H1 (cell line): ENCODE measurements around the gene ARHGAP22. TPM values are rescaled to one million over a fixed set of nuclear protein-coding genes. Genes with fewer than 3 reads are reported as not detected.

Source experiments
- BACH1 ChIP-seq: IDR thresholded peaks from 2 replicates; pipeline ENCODE4 v1.6.1; 2012; ENCODE audit warnings: low read length, improper control_type of control experiment
- CHD7 ChIP-seq: fragments of 300-600 bp; sonication (generic); IDR thresholded peaks from 2 replicates; pipeline ENCODE4 v1.7.1; 2012; ENCODE audit warnings: low read length, moderate library complexity, mild to moderate bottlenecking, inconsistent platforms; ENCODE audit not compliant: insufficient replicate concordance
- polyA plus RNA-seq, 7 experiments: library from polyadenylated mRNA; depleted of rRNA in 3 of 7; stranded (reverse) in 5 of 7; unstranded in 2 of 7; fragments of >200 nt in 5 of 7; fragments of 200-250 nt in 2 of 7; gene quantifications; 1 replicate in 5 of 7; 2 replicates in 1 of 7; 4 replicates in 1 of 7; pipeline versions ENCODE4 v1.2.1 to v1.2.3, GENCODE V29; 2011 to 2013; ENCODE audit warnings: missing spikeins in 2 of 7, mixed read lengths in 2 of 7
- total RNA-seq: library from RNA; stranded (reverse); fragmentation: NEBNext Ultra II Directional; extraction: Animal tissue kit (Norgen Biotek cat#: 25700); gene quantifications from 2 replicates; pipeline ENCODE4 v1.2.1, GENCODE V29; 2021

ARHGAP22 gene
- total and polyA plus RNA-seq, 2 of the 8 experiments (the other 6 are each of a cell fraction or from before 2014, with no cell fraction given): 3.6 to 11.2 TPM

- no peak for TF ChIP-seq CHD7
- TF ChIP-seq BACH1: no peak
These were observed 106.8 kb downstream of the ARHGAP22 start (continued) for GRCh38 chr10:48497780-48498770.
